Measurements from ENCODE around the gene BFSP2. TPM values are rescaled to one million over a fixed set of nuclear protein-coding genes. Genes with fewer than 3 reads are reported as not detected.

BFSP2 gene
- total RNA-seq, 1 donor from 2014 or later: not detected

GRCh38 chr3:133394561-133395311 is 5.1 kb upstream of the BFSP2 start:
- Mint-ChIP-seq H3K9me3 (ENCODE audit: unreplicated experiment) (no peaks in the 10 kb centered on the region), H3K27me3 (ENCODE audit: unreplicated experiment) (peaks cover 9% of the 10 kb centered on the region), H3K4me1 (ENCODE audit: unreplicated experiment) (peaks cover 20% of the 10 kb centered on the region), H3K36me3 (ENCODE audit: low read depth, unreplicated experiment) (peaks cover 23% of the 10 kb centered on the region), H3K27ac (ENCODE audit: unreplicated experiment) (no peak overlapping the region), H3K4me3 (ENCODE audit: unreplicated experiment) (no peak overlapping the region)
- no peak for TF ChIP-seq CTCF (IDR thresholded peaks at IDR 0.05; ENCODE audit: unreplicated experiment)
- no peak for DNase-seq (ENCODE audit: low spot score)

GRCh38 chr3:133396906-133397305 is 3.0 kb upstream of the BFSP2 start:
- no peak overlapping the region for H3K27ac Mint-ChIP-seq (ENCODE audit: unreplicated experiment)
- no peak for DNase-seq (ENCODE audit: low spot score)
- H3K36me3 Mint-ChIP-seq (ENCODE audit: low read depth, unreplicated experiment): peaks cover 13% of the 10 kb centered on the region
- peaks cover 20% of the 10 kb centered on the region for H3K4me1 Mint-ChIP-seq (ENCODE audit: unreplicated experiment)
- peaks cover 9% of the 10 kb centered on the region for H3K27me3 Mint-ChIP-seq (ENCODE audit: unreplicated experiment)
- no peak for TF ChIP-seq CTCF (IDR thresholded peaks at IDR 0.05; ENCODE audit: unreplicated experiment)
- H3K4me3 Mint-ChIP-seq (ENCODE audit: unreplicated experiment): no peak overlapping the region
- no peaks in the 10 kb centered on the region for H3K9me3 Mint-ChIP-seq (ENCODE audit: unreplicated experiment)

GRCh38 chr3:133401374-133402135 is 1.7 kb downstream of the BFSP2 start:
- H3K4me1 Mint-ChIP-seq (ENCODE audit: unreplicated experiment): no peaks in the 10 kb centered on the region
- peaks cover 7% of the 10 kb centered on the region for H3K27me3 Mint-ChIP-seq (ENCODE audit: unreplicated experiment)
- peaks cover 4% of the 10 kb centered on the region for H3K36me3 Mint-ChIP-seq (ENCODE audit: low read depth, unreplicated experiment)
- H3K4me3 Mint-ChIP-seq (ENCODE audit: unreplicated experiment): no peak overlapping the region
- no peak for DNase-seq (ENCODE audit: low spot score)
- H3K27ac Mint-ChIP-seq (ENCODE audit: unreplicated experiment): no peak overlapping the region
- TF ChIP-seq CTCF (IDR thresholded peaks at IDR 0.05; ENCODE audit: unreplicated experiment): no peak
- H3K9me3 Mint-ChIP-seq (ENCODE audit: unreplicated experiment): no peaks in the 10 kb centered on the region

GRCh38 chr3:133404920-133405319 is 5.1 kb downstream of the BFSP2 start:
- no peak for TF ChIP-seq CTCF (IDR thresholded peaks at IDR 0.05; ENCODE audit: unreplicated experiment)
- no peak for DNase-seq (ENCODE audit: low spot score)
- H3K27me3 Mint-ChIP-seq (ENCODE audit: unreplicated experiment): peaks cover 4% of the 10 kb centered on the region
- H3K9me3 Mint-ChIP-seq (ENCODE audit: unreplicated experiment): no peaks in the 10 kb centered on the region
- no peaks in the 10 kb centered on the region for H3K36me3 Mint-ChIP-seq (ENCODE audit: low read depth, unreplicated experiment)
- no peak overlapping the region for H3K27ac Mint-ChIP-seq (ENCODE audit: unreplicated experiment)
- no peak overlapping the region for H3K4me3 Mint-ChIP-seq (ENCODE audit: unreplicated experiment)
- H3K4me1 Mint-ChIP-seq (ENCODE audit: unreplicated experiment): no peaks in the 10 kb centered on the region

- Mint-ChIP-seq H3K27me3 (ENCODE audit: unreplicated experiment) (peaks cover 5% of the 10 kb centered on the region), H3K4me1 (ENCODE audit: unreplicated experiment) (peaks cover 8% of the 10 kb centered on the region), H3K4me3 (ENCODE audit: unreplicated experiment) (no peak overlapping the region), H3K36me3 (ENCODE audit: low read depth, unreplicated experiment) (no peaks in the 10 kb centered on the region), H3K9me3 (ENCODE audit: unreplicated experiment) (no peaks in the 10 kb centered on the region), H3K27ac (ENCODE audit: unreplicated experiment) (no peak overlapping the region)
- DNase-seq (ENCODE audit: low spot score): no peak
- TF ChIP-seq CTCF (IDR thresholded peaks at IDR 0.05; ENCODE audit: unreplicated experiment): no peak
Observed at GRCh38 chr3:133408366-133408765, 8.5 kb downstream of the BFSP2 start.
